HepG2 (cell line): ENCODE data around the gene OARD1. TPM values are rescaled to one million over a fixed set of nuclear protein-coding genes. Genes with fewer than 3 reads are reported as not detected.
A peak's percentile ranks its signal among the peaks of the same experiment; 100 is the strongest.

Experiments
- ARHGAP35 ChIP-seq: sonication (generic); formaldehyde crosslinking; IDR thresholded peaks from 2 replicates; pipeline ENCODE4 v1.9.0; 2022; ENCODE audit warnings: mild to moderate bottlenecking, inconsistent platforms, moderate library complexity, missing genetic modification reagents, borderline replicate concordance
- ATF5 ChIP-seq: sonication (generic); formaldehyde crosslinking; IDR thresholded peaks from 2 replicates; pipeline ENCODE4 v1.4.0; 2020; ENCODE audit warnings: mild to moderate bottlenecking, low read depth, missing genetic modification reagents
- BRCA1 ChIP-seq: sonication (generic); formaldehyde crosslinking; IDR thresholded peaks from 2 replicates; pipeline ENCODE4 v1.4.0; 2020; ENCODE audit warnings: missing genetic modification reagents
- FOXK1 ChIP-seq: sonication (generic); formaldehyde crosslinking; IDR thresholded peaks from 2 replicates; pipeline ENCODE4 v1.4.0; 2020; ENCODE audit warnings: low read depth, missing genetic modification reagents, borderline replicate concordance
- FOXO1 ChIP-seq: sonication (generic); formaldehyde crosslinking; IDR thresholded peaks from 2 replicates; pipeline ENCODE4 v1.4.0; 2020; ENCODE audit warnings: missing genetic modification reagents
- HMGA1 ChIP-seq: sonication (generic); formaldehyde crosslinking; conservative IDR thresholded peaks from 2 replicates; pipeline ENCODE4 v1.4.0; 2020; ENCODE audit warnings: missing genetic modification reagents
- MLXIP ChIP-seq: sonication (generic); formaldehyde crosslinking; IDR thresholded peaks from 2 replicates; pipeline ENCODE4 v1.9.0; 2021; ENCODE audit warnings: missing genetic modification reagents, borderline replicate concordance
- NAIF1 ChIP-seq: sonication (generic); formaldehyde crosslinking; IDR thresholded peaks from 2 replicates; pipeline ENCODE4 v1.5.0; 2020; ENCODE audit warnings: mild to moderate bottlenecking, missing genetic modification reagents, borderline replicate concordance
- PCBP2 ChIP-seq: fragments of 200-400 bp; formaldehyde crosslinking; optimal IDR thresholded peaks from 2 replicates; pipeline ENCODE3; 2018; ENCODE audit warnings: low read length, low read depth; ENCODE audit not compliant: poor library complexity, severe bottlenecking
- POLR2AphosphoS2 ChIP-seq: IDR thresholded peaks from 2 replicates; pipeline ENCODE4 v1.6.1; 2011; ENCODE audit warnings: low read depth, low read length, improper control_type of control experiment
- TOPORS ChIP-seq: sonication (generic); formaldehyde crosslinking; IDR thresholded peaks from 2 replicates; pipeline ENCODE4 v1.8.0; 2023; ENCODE audit warnings: mild to moderate bottlenecking, missing genetic modification reagents
- ZBTB37 ChIP-seq: sonication (generic); formaldehyde crosslinking; IDR thresholded peaks from 2 replicates; pipeline ENCODE4 v1.4.0; 2020; ENCODE audit warnings: mild to moderate bottlenecking, missing genetic modification reagents
- ZHX1 ChIP-seq: sonication (generic); formaldehyde crosslinking; IDR thresholded peaks from 2 replicates; pipeline ENCODE4 v1.8.1; 2022; ENCODE audit warnings: low read depth, mild to moderate bottlenecking, missing genetic modification reagents
- ZKSCAN5 ChIP-seq: sonication (generic); formaldehyde crosslinking; IDR thresholded peaks from 2 replicates; pipeline ENCODE4 v1.5.1; 2020; ENCODE audit warnings: mild to moderate bottlenecking, missing genetic modification reagents
- ZNF3 ChIP-seq: IDR thresholded peaks from 2 replicates; pipeline ENCODE4 v1.7.0; 2017; ENCODE audit warnings: inconsistent platforms
- ZNF816 ChIP-seq: sonication (generic); formaldehyde crosslinking; IDR thresholded peaks from 2 replicates; pipeline ENCODE4 v1.8.0; 2022; ENCODE audit warnings: missing genetic modification reagents, mild to moderate bottlenecking, borderline replicate concordance
- ZSCAN25 ChIP-seq: sonication (generic); formaldehyde crosslinking; IDR thresholded peaks from 2 replicates; pipeline ENCODE4 v1.8.0; 2022; ENCODE audit warnings: mild to moderate bottlenecking, missing genetic modification reagents
- polyA plus RNA-seq, 8 experiments: library from polyadenylated mRNA; depleted of rRNA in 3 of 8; stranded (reverse) in 7 of 8; unstranded in 1 of 8; fragments of >200 nt; fragmentation: Illumina TruSeq in 4 of 8; extraction: Trizol in 4 of 8; gene quantifications; 2 replicates each; pipeline versions ENCODE4 v1.2.1 to v1.2.3, GENCODE V29; 2011 to 2016; ENCODE audit warnings: low read depth in 4 of 8, missing spikeins in 1 of 8, mixed read lengths in 1 of 8; ENCODE audit not compliant: insufficient read depth in 1 of 8
- total RNA-seq, 5 experiments: library from RNA; depleted of rRNA; stranded (reverse); fragments of >200 nt; fragmentation: Illumina TruSeq; extraction: Trizol; gene quantifications; 2 replicates each; pipeline ENCODE4 v1.2.3, GENCODE V29; 2016; ENCODE audit warnings: low read depth in 1 of 5
- TF ChIP-seq, protein P1 (sequence below): sonication (generic); formaldehyde crosslinking; IDR thresholded peaks from 2 replicates; pipeline ENCODE4 v1.5.0; 2020; ENCODE audit warnings: mild to moderate bottlenecking, low read depth, missing genetic modification reagents, borderline replicate concordance

The OARD1 gene
- total and polyA plus RNA-seq, 2 of the 13 experiments (the other 11 are each of a cell fraction or from before 2014, with no cell fraction given) = 18.4 to 49.0 TPM

GRCh38 chr6:41071923-41072835 is at the start of gene OARD1 (continued):
- TF ChIP-seq POLR2AphosphoS2 (no peak; the same call in 1 of the 2 replicates), NAIF1 (peak; percentile 20; the same call in 1 of the 2 replicates), FOXO1 (CRISPR knock-in tag) (peak; percentile 29; the same call in 1 of the 2 replicates), ZNF816 (CRISPR knock-in tag) (peak; percentile 72; the same call in 1 of the 2 replicates), MLXIP (CRISPR knock-in tag) (no peak), PCBP2 (no peak), HMGA1 (no peak), FOXK1 (peak; percentile 53; the same call in 1 of the 2 replicates), ATF5 (CRISPR knock-in tag) (0 out of 2 replicates have a peak, but pooled peaks have one; percentile 43), ZNF3 (CRISPR knock-in tag) (no peak), BRCA1 (peak; percentile 66), ZBTB37 (CRISPR knock-in tag) (peak; percentile 61; the same call in 1 of the 2 replicates), ARHGAP35 (CRISPR knock-in tag) (no peak), ZSCAN25 (CRISPR knock-in tag) (no peak), ZKSCAN5 (no peak), ZHX1 (CRISPR knock-in tag) (peak; percentile 47; the same call in 1 of the 2 replicates), TOPORS (CRISPR knock-in tag) (no peak)
- TF ChIP-seq, protein P1, sequence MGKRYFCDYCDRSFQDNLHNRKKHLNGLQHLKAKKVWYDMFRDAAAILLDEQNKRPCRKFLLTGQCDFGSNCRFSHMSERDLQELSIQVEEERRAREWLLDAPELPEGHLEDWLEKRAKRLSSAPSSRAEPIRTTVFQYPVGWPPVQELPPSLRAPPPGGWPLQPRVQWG (CRISPR knock-in tag) = no peak
